Heart right ventricle (tissue), 16 donors: ENCODE data around the gene AGAP1. TPM values are rescaled to one million over a fixed set of nuclear protein-coding genes. Genes with fewer than 3 reads are reported as not detected.
"Not testable (repeated sequence)": the region's sequence is repeated elsewhere in the genome, so short reads cannot be mapped to it uniquely, and the experiment has no call there.

Source experiments
- ATAC-seq, 8 donors: fragments of 200-7000 bp; cut with Tn5 transposase; one replicate each; pipeline ENCODE4 v1.9.1; 2020; ENCODE audit warnings: mild to moderate bottlenecking in 8 of 8, moderate library complexity in 8 of 8, moderate number of reproducible peaks in 1 of 8
- DNase-seq, 2 donors: peaks; one replicate each; pipeline ENCODE4 v3.0.0-alpha.2; 2020
- H3K27ac ChIP-seq, 10 donors: fragments of 200-600 bp; sonication (generic) in 2 of 10; one replicate each; pipeline versions ENCODE4 v1.5.0 to v1.8.0; 2020 to 2022; ENCODE audit warnings: mild to moderate bottlenecking in 3 of 10
- H3K27me3 ChIP-seq, 7 donors: fragments of 200-600 bp; one replicate each; pipeline ENCODE4 v1.8.0; 2021 to 2022; ENCODE audit warnings: mild to moderate bottlenecking in 2 of 7
- H3K36me3 ChIP-seq, 9 donors: fragments of 200-600 bp; sonication (generic) in 1 of 9; one replicate each; pipeline versions ENCODE4 v1.5.0 to v1.8.0; 2020 to 2022; ENCODE audit warnings: mild to moderate bottlenecking in 2 of 9
- H3K4me1 ChIP-seq, 9 donors: fragments of 200-600 bp; sonication (generic) in 1 of 9; one replicate each; pipeline versions ENCODE4 v1.5.0 to v1.8.0; 2020 to 2022; ENCODE audit warnings: mild to moderate bottlenecking in 4 of 9
- H3K4me3 ChIP-seq, 10 donors: fragments of 200-600 bp; sonication (generic) in 2 of 10; one replicate each; pipeline versions ENCODE4 v1.5.0 to v1.8.0; 2020 to 2022; ENCODE audit warnings: mild to moderate bottlenecking in 7 of 10, moderate library complexity in 2 of 10
- H3K9me3 ChIP-seq, 11 donors: fragments of 200-600 bp in 10 of 11; sonication (generic) in 2 of 11; one replicate each; pipeline versions ENCODE4 v1.5.0 to v1.8.0; 2013 to 2022; ENCODE audit warnings: mild to moderate bottlenecking in 2 of 11, control low read depth in 1 of 11, moderate library complexity in 1 of 11
- WGBS, 2 donors: extraction: QIAGEN DNeasy Blood & Tissue Kit; methylation state at CpG; one replicate each; pipeline ENCODE4 v1.1.7; 2013; ENCODE audit warnings: inconsistent platforms in 1 of 2; 5-methylcytosine and 5-hydroxymethylcytosine counted together
- intact Hi-C, 10 donors: fragments of 100-400 bp; cut with DNase I; formaldehyde crosslinking; loops; one replicate each; pipeline versions ENCODE4 v1.11.1 to v1.14.2; 2022
- polyA plus RNA-seq, 2 donors: library from polyadenylated mRNA; stranded (reverse); fragments of 200-250 nt; gene quantifications; one replicate each; pipeline ENCODE4 v1.2.3, GENCODE V29; 2013
- total RNA-seq, 10 donors: library from RNA; stranded (reverse); fragmentation: NEBNext Ultra II Directional in 3 of 10; extraction: Animal tissue kit (Norgen Biotek cat#: 25700) in 3 of 10; gene quantifications; one replicate each; pipeline versions ENCODE4 v1.2.1 to v1.2.4, GENCODE V29; 2021 to 2023
- TF ChIP-seq, protein P1 (sequence below), 9 donors: fragments of 200-600 bp; sonication (generic) in 2 of 9; IDR thresholded peaks; one replicate each; pipeline versions ENCODE4 v1.5.0 to v1.8.0; 2021 to 2022; ENCODE audit warnings: antibody characterized with exemption in 9 of 9, mild to moderate bottlenecking in 5 of 9, moderate library complexity in 1 of 9
- donor health status: Arrhythmogenic right ventricular cardiomyopathy.
- donor health status: ischemic (EF 13 %, LVEDD 7.1; RV severe dilation, severe dysfunction).
- donor health status: healthy with polysubstance abuse.
- donor health status: DM: no; HTN: yes; CAD: no.
- donor health status: DM: no; HTN: no; CAD: no.
- donor health status: ischemic (EF 25% LVEDD 6.9; RV normal size, moderate dysfunction).
- donor health status: ischemic (EF 25% LVEDD 5.7; RV mildly dilated, moderate dysfunction).
- donor health status: healthy.
- donor health status: DM: yes; HTN: yes; CAD: no.
- donor health status: Ischemic cardiomyopathy.
- donor health status: ischemic (EF 35%, LVEDD 5.7; RV mildly dilated, moderate dysfunction).
- donor health status: nonischemic (EF 11% LVEDD 7.7; RV severe dilation, severe dysfunction).
- donor health status: DM: yes; HTN: yes; CAD: no.
- donor health status: PGD.
- donor health status: ischemic (EF 29% LVEDD 5.4; RV normal size, mild dysfunction).
- donor health status: nonischemic (EF 23%, LVEDD 6.1; RV moderate dilation, normal function).

The AGAP1 gene
- total and polyA plus RNA-seq, 12 donors: 3.5 to 29.2 (median 19.4) TPM

DNA sequence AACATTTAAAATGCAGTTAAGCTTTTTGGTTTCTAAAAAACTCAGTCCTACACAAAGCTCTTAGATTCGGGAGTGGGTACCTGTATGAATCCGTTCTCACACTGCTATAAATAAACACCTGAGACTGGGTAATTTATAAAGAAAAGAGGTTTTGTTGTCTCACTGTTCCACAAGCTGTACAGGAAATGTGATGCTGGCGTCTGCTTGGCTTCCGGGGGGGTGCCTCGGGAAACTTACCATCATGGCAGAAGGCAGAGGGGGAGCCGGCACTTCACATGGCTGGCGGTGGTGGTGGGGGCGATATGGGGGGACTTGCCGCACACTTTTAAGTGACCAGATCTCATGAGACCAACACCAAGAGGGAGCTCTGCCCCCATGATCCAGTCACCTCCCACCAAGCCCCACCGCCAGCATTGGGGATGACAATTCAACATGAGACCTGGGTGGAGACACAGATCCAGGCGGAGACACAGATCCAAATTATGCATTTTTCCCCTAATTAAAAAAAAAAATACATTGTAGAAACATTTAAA lies 451.8 kb downstream of the AGAP1 start:
- intact Hi-C loops: no loop called here
- peaks cover 0 to 11% (median 0%) of the 10 kb centered on the region in 9 donors for H3K4me1 ChIP-seq
- WGBS, 2 donors: 82 to 84% methylated on average over 11 of the region's 11 CpGs
- no peaks in the 10 kb centered on the region for H3K27me3 ChIP-seq
- H3K36me3 ChIP-seq: no peaks in the 10 kb centered on the region
- H3K4me3 ChIP-seq: no peak overlapping the region
- no peak for DNase-seq
- no peaks in the 10 kb centered on the region for H3K9me3 ChIP-seq
- no peak for ATAC-seq
- H3K27ac ChIP-seq: no peak overlapping the region
- TF ChIP-seq, protein P1, sequence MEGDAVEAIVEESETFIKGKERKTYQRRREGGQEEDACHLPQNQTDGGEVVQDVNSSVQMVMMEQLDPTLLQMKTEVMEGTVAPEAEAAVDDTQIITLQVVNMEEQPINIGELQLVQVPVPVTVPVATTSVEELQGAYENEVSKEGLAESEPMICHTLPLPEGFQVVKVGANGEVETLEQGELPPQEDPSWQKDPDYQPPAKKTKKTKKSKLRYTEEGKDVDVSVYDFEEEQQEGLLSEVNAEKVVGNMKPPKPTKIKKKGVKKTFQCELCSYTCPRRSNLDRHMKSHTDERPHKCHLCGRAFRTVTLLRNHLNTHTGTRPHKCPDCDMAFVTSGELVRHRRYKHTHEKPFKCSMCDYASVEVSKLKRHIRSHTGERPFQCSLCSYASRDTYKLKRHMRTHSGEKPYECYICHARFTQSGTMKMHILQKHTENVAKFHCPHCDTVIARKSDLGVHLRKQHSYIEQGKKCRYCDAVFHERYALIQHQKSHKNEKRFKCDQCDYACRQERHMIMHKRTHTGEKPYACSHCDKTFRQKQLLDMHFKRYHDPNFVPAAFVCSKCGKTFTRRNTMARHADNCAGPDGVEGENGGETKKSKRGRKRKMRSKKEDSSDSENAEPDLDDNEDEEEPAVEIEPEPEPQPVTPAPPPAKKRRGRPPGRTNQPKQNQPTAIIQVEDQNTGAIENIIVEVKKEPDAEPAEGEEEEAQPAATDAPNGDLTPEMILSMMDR (IDR thresholded peaks at IDR 0.05): no peak

DNA sequence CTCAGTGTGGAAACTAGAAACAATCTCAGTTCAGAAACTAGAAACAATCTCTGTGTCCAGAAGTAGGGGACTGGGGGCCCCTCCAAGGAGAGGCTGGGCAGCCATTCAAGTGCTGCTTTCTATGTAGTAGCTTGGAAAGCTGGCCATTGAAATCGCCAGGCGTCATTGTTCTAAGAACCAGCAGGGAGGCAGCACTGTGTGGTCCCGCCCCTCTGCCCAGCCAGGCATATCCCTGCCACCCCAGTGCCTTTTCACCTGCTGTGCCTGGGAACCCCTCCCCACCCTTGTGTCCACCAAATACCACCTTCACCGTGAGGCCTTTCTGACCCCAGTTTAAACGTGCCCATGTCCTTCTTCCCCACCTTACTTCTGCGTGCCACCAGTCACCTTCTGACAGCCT lies 452.7 kb downstream of the AGAP1 start:
- Histone ChIP-seq H3K4me1 (peaks cover 0 to 11% (median 0%) of the 10 kb centered on the region in 9 donors), H3K4me3 (no peak overlapping the region), H3K9me3 (no peaks in the 10 kb centered on the region), H3K27ac (no peak overlapping the region), H3K36me3 (no peaks in the 10 kb centered on the region), H3K27me3 (no peaks in the 10 kb centered on the region)
- DNase-seq (no peak), ATAC-seq (no peak)
- intact Hi-C loops: no loop called here
- TF ChIP-seq, protein P1 (IDR thresholded peaks at IDR 0.05): no peak
- 93 to 98% methylated on average over 6 of the region's 6 CpGs for WGBS, 2 donors

DNA sequence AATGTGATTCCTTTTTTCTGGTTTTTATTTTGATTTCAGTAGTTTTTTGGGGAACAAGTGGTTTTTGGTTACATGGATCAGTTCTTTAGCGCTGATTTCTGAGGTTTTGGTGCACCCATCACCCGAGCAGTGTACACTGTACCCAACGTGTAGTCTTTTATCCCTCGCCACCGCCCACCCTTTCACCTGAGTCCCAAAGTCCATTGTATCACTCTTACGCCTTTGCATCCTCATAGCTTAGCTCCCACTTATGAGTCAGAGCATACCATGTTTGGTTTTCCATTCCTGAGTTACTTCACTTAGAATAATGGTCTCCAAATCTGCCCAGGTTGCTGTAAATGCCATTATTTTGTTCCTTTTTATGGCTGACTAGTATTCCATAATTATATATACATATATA lies 453.2 kb downstream of the AGAP1 start:
- H3K27ac ChIP-seq, DNase-seq, H3K4me3 ChIP-seq, H3K9me3 ChIP-seq, H3K27me3 ChIP-seq, ATAC-seq, intact Hi-C loops, H3K36me3 ChIP-seq: not testable (repeated sequence)
- WGBS, 2 donors: 81% methylated on average over 6 of the region's 6 CpGs
- H3K4me1 ChIP-seq: peaks cover 0 to 11% (median 0%) of the 10 kb centered on the region in 9 donors

DNA sequence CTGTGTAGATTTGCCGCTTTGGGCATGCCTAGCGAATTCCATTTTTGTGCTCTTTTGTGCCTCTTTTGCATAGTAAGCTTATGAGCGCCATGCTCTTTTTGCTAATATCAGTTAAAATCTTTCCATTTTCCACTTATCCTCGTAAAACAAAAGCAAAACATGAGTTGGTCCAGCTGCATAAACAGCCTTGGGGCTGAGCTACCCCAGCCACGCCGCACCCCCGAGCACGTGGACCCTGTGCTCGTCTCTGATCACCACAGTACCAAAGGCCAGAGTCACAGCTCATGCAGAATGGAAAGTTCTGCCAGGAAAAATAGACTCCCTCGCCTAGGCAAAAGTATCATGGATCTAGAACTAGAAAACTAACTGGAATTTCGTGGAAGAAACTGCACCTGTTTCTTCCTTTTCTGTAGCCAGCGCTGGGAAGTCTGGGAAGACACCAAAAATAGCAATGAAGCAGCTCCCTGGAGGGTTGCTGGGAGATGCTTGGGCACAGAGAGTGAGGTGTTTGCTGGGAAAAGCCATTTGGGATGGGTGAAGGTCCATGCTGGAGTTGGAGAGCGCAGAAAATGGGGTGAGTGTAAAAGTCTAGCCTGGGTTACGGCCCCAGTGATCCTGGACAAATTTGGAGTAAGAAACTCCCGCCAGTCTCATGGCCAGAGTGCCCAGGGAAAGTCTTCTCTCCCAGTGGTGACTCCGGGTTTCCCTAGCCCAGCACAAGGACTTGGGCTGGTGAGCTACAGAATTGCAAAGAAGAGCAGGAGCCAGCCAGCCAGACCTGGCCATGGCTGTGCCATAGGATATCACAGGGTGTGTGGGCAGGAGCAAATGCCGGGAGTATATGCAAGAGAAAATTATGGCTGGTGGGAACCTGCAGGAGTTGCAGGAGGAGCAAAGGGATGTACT lies 456.0 kb downstream of the AGAP1 start:
- Histone ChIP-seq H3K4me3 (no peak overlapping the region), H3K4me1 (peaks cover 0 to 11% (median 0%) of the 10 kb centered on the region in 9 donors), H3K36me3 (no peaks in the 10 kb centered on the region), H3K9me3 (no peaks in the 10 kb centered on the region), H3K27ac (no peak overlapping the region), H3K27me3 (no peaks in the 10 kb centered on the region)
- TF ChIP-seq, protein P1 (IDR thresholded peaks at IDR 0.05): no peak
- ATAC-seq: peak in 3 of 8 donors; percentile 14 to 72 (median 66)
- intact Hi-C loops: no loop called here
- 85 to 86% methylated on average over 17 of the region's 17 CpGs for WGBS, 2 donors
- DNase-seq: no peak

DNA sequence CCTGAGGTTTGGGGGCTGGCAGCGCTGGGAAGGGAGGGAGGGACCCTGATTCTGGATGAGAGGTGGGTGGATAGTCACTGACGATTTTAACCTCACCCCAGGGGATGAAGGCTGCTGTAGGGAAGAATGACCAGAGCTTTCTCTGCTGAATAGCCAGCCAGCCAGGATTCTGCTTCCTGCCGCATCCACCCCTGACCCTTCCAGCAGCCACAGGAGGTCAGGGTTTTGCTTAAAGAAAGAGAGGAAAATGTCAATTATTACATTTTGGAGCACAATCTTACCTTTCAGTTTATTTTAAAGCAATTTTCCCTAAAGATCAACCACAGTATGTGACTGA lies 456.6 kb downstream of the AGAP1 start:
- intact Hi-C loops: no loop called here
- no peak for DNase-seq
- ATAC-seq: peak in 3 of 8 donors; percentile 24 to 39 (median 36)
- Histone ChIP-seq H3K27me3 (no peaks in the 10 kb centered on the region), H3K4me1 (peaks cover 0 to 11% (median 0%) of the 10 kb centered on the region in 9 donors), H3K9me3 (no peaks in the 10 kb centered on the region), H3K36me3 (no peaks in the 10 kb centered on the region), H3K4me3 (no peak overlapping the region), H3K27ac (no peak overlapping the region)
- 48 to 62% methylated on average over 3 of the region's 3 CpGs for WGBS, 2 donors
- TF ChIP-seq, protein P1 (IDR thresholded peaks at IDR 0.05): no peak
